Measurements from ENCODE around the gene CTSO.

DNA sequence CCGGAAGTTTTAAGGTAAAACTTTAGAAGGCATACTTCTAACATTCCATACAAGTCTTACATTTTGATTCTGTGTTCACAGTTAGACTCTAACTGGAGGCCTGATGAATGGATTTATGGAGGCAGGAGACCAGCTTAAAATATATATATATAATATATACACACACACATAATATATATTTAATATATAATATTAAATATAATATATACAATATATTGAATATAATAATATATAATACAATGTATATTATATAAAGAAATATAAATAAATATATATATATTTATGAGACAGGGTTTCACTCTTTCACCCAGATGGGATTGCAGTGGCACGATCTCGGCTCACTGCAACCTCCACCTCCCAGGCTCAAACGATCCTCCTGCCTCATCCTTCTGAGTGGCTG, 7.9 kb upstream of the CTSO start:
- no peak for TF ChIP-seq CTCF (IDR thresholded peaks at IDR 0.05; ENCODE audit: insufficient read depth, low read depth, low read length)
- no peak for TF ChIP-seq EZH2 (IDR thresholded peaks at IDR 0.05; ENCODE audit: insufficient read depth, low read length)

All from astrocyte (in vitro differentiated cells and primary cell).